Measurements from ENCODE around the gene PUM1. TPM values are rescaled to one million over a fixed set of nuclear protein-coding genes. Genes with fewer than 3 reads are reported as not detected.

The PUM1 gene
- total and polyA plus RNA-seq, 2 of the 8 experiments (the other 6 are each of a cell fraction or from before 2014, with no cell fraction given) = 122 to 177 TPM

DNA sequence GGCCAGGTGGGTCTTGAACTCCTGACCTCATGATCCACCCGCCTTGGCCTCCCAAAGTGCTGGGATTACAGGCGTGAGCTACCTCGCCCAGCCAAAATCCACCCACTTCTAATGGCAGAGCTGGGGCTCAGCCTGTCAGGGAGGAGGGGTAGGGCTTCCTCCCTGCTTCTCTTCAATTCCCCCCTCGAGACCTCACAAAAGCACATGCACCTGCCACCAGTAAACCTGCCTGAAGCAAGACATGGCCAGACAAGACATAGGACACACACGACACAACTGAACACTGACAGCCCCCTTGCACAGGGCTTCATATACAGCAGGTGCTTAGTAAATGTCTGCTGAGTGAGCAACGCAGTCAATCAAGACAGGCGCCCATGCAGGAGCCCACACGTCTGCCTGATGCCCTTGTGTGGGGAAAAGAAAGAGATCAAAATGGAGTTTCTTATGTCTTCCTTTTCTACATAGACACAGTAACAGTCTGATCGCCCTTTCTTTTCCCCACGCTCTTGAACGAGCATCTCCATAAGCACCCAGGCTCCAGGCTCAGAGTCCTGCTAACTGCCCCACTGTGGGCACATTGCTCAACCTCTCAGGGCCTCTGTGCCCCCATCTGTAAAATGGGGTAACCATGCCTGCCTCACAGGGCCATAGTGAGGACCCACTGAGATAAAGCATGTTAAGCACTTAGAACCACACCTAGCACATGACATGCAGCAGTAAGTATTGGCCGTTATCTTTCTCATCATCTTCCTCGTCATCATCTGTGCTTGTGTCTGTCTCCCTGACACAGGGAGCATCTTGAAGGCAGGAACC is 165.7 kb downstream of the PUM1 start (continued):
- no peak for TF ChIP-seq YY1 (IDR thresholded peaks at IDR 0.05; ENCODE audit: low read depth, low read length)
- TF ChIP-seq NRF1 (IDR thresholded peaks at IDR 0.05; ENCODE audit: low read depth, low read length) = no peak
- TF ChIP-seq, protein P1, sequence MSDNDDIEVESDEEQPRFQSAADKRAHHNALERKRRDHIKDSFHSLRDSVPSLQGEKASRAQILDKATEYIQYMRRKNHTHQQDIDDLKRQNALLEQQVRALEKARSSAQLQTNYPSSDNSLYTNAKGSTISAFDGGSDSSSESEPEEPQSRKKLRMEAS (IDR thresholded peaks at IDR 0.05) = no peak
- no peak for TF ChIP-seq KDM5A (IDR thresholded peaks at IDR 0.05; ENCODE audit: low read length)
- TF ChIP-seq CHD2 (IDR thresholded peaks at IDR 0.05; ENCODE audit: low read length) = no peak
- no peak for TF ChIP-seq GTF2F1 (IDR thresholded peaks at IDR 0.05; ENCODE audit: borderline replicate concordance, low read depth, low read length)
- no peak for TF ChIP-seq CREB1 (IDR thresholded peaks at IDR 0.05)

All from H1 (cell line).